Measurements from ENCODE around the gene MBTD1. TPM values are rescaled to one million over a fixed set of nuclear protein-coding genes. Genes with fewer than 3 reads are reported as not detected.

MBTD1 gene
- total and polyA plus RNA-seq, 2 of the 8 experiments (the other 6 are each of a cell fraction or from before 2014, with no cell fraction given): 20.3 to 51.4 TPM

DNA sequence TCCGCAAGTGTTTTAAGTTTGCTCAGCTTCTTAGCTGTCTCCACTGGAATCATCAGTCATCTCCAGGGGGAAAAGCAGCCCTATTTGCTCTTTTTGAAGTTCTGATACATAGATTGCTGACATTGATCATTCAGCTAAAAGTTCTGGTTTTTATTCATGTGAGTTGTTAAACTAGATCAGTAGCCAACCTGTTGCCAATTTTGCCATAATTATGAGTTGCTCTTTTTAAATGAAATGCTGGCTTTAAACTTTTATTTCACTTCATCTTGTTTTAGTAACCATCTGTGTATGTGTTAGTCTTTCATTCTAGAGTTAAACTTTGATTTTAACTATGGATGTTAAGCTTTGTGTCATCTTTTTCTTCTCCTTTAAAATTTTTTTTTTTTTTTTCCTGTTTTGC is 13.0 kb upstream of the MBTD1 start (continued):
- TF ChIP-seq SIN3A (conservative IDR thresholded peaks at IDR 0.05 in 1 of 2, IDR thresholded peaks at IDR 0.05 in 1 of 2; ENCODE audit: low read depth in 1 of 2, low read length in 2 of 2) (no peak), KDM4A (IDR thresholded peaks at IDR 0.05; ENCODE audit: low read depth, low read length, severe bottlenecking) (no peak)
